Measurements from ENCODE around the gene KCNQ4.

DNA sequence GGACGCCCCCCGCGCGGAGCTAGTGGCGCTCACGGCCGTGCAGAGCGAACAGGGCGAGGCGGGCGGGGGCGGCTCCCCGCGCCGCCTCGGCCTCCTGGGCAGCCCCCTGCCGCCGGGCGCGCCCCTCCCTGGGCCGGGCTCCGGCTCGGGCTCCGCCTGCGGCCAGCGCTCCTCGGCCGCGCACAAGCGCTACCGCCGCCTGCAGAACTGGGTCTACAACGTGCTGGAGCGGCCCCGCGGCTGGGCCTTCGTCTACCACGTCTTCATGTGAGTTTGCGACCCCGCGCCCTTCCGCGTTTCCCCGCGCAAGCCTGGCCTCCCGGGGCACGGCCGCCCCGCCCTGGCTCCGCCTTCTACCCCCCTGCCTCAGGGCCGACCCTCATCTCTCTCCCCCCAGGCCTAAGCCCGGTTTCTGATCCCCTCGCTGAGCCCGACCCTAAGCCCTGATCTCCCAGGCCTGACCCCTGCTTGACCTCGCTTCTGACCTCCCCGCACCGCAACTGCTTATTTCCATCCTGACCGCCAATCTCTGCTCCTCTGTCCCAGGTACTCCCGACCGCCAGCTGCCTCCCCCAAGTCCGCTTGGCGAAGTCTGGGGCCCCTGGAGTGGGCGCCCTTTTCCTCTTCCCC, 669 bp downstream of the KCNQ4 start:
- TF ChIP-seq YY1 (IDR thresholded peaks at IDR 0.05; ENCODE audit: insufficient read depth, insufficient read length) (no peak), ZNF274 (IDR thresholded peaks at IDR 0.05; ENCODE audit: low read depth, low read length) (no peak), SUZ12 (IDR thresholded peaks at IDR 0.05; ENCODE audit: extremely low read depth, insufficient read depth, insufficient read length) (no peak)

All from NT2/D1 (cell line).